Stimulated activated CD4-positive, alpha-beta T cell treated with anti-CD3 and anti-CD28 coated beads, Interleukin-1b, Interleukin-23, amount 100 ng/mL, for 4 hours (primary cell): ENCODE results near the gene CDHR2.
"Not testable (repeated sequence)": the region's sequence is repeated elsewhere in the genome, so short reads cannot be mapped to it uniquely, and the experiment has no call there.

Experiments
- DNase-seq, 2 donors: peaks; one replicate each; pipeline ENCODE4 v3.0.0-alpha.2; 2020; ENCODE audit warnings: low read depth in 2 of 2

The CDHR2 gene

GRCh38 chr5:176595386-176595943 lies 46.3 kb downstream of the CDHR2 start:
- no peak for DNase-seq

GRCh38 chr5:176596069-176596644 lies 47.0 kb downstream of the CDHR2 start:
- no peak for DNase-seq

- DNase-seq: peak; percentile 56 to 63
These were observed 47.7 kb downstream of the CDHR2 start for GRCh38 chr5:176596689-176597416.

GRCh38 chr5:176597417-176598389 lies 48.6 kb downstream of the CDHR2 start:
- no peak for DNase-seq

- not testable (repeated sequence) for DNase-seq
These were observed 50.7 kb downstream of the CDHR2 start for GRCh38 chr5:176599749-176600430.

GRCh38 chr5:176601901-176602482 lies 52.9 kb downstream of the CDHR2 start:
- DNase-seq: no peak

GRCh38 chr5:176603091-176603490 lies 53.9 kb downstream of the CDHR2 start:
- no peak for DNase-seq

- DNase-seq: no peak
These were observed 56.9 kb downstream of the CDHR2 start for GRCh38 chr5:176606032-176606431.

GRCh38 chr5:176606875-176607274 lies 57.7 kb downstream of the CDHR2 start:
- no peak for DNase-seq

- DNase-seq: no peak
These were observed 59.1 kb downstream of the CDHR2 start for GRCh38 chr5:176608142-176608705.

- DNase-seq: peak in 1 of 2 donors; percentile 20
These were observed 60.0 kb downstream of the CDHR2 start for GRCh38 chr5:176608937-176609723.

GRCh38 chr5:176609724-176610434 lies 60.7 kb downstream of the CDHR2 start, which contains the start of gene GPRIN1:
GPRIN1 (minus strand) TSS chr5:176610156; CDS start chr5:176599834, 10,322 bp downstream.
- DNase-seq: peak; percentile 30 to 68

GRCh38 chr5:176610435-176610773 lies 61.3 kb downstream of the CDHR2 start:
- no peak for DNase-seq

- DNase-seq: no peak
These were observed 62.3 kb downstream of the CDHR2 start for GRCh38 chr5:176611435-176611834.

GRCh38 chr5:176612008-176612407 lies 62.9 kb downstream of the CDHR2 start:
- no peak for DNase-seq

- DNase-seq: no peak
These were observed 63.7 kb downstream of the CDHR2 start for GRCh38 chr5:176612855-176613254.

GRCh38 chr5:176614805-176615478 lies 65.8 kb downstream of the CDHR2 start:
- no peak for DNase-seq

- DNase-seq: no peak
These were observed 67.4 kb downstream of the CDHR2 start for GRCh38 chr5:176616511-176616910.

- DNase-seq: no peak
These were observed 69.6 kb downstream of the CDHR2 start for GRCh38 chr5:176618783-176619182.
